HG03066 (cell line): ENCODE results near the gene CALB2.
"Not testable (repeated sequence)": the region's sequence is repeated elsewhere in the genome, so short reads cannot be mapped to it uniquely, and the experiment has no call there.

Experiments used
- ATAC-seq: cut with Tn5 transposase; IDR thresholded peaks from one replicate; pipeline ENCODE4 v1.9.1; 2021; ENCODE audit warnings: low read depth; ENCODE audit not compliant: unreplicated experiment

The CALB2 gene

GRCh38 chr16:71358464-71358998, at the start of gene CALB2:
CALB2 (plus strand) TSS chr16:71358723; CDS start chr16:71358793, 70 bp downstream.
- peak; percentile 86 for ATAC-seq

- ATAC-seq, result no peak
Measured at GRCh38 chr16:71311553-71312158, 46.9 kb upstream of the CALB2 start.

GRCh38 chr16:71313591-71313990, 44.9 kb upstream of the CALB2 start:
- ATAC-seq, result not testable (repeated sequence)

GRCh38 chr16:71315269-71315668, 43.3 kb upstream of the CALB2 start:
- ATAC-seq, result no peak

- ATAC-seq, result no peak
Measured at GRCh38 chr16:71319999-71320398, 38.5 kb upstream of the CALB2 start.

- no peak for ATAC-seq
Measured at GRCh38 chr16:71327720-71328119, 30.8 kb upstream of the CALB2 start.

- no peak for ATAC-seq
Measured at GRCh38 chr16:71328151-71328550, 30.4 kb upstream of the CALB2 start.

GRCh38 chr16:71337631-71338030, 20.9 kb upstream of the CALB2 start:
- ATAC-seq, result no peak

GRCh38 chr16:71338193-71338592, 20.3 kb upstream of the CALB2 start:
- ATAC-seq, result no peak

- ATAC-seq, result no peak
Measured at GRCh38 chr16:71338632-71339031, 19.9 kb upstream of the CALB2 start.

GRCh38 chr16:71339236-71340171, 19.0 kb upstream of the CALB2 start:
- ATAC-seq, result no peak

- no peak for ATAC-seq
Measured at GRCh38 chr16:71340406-71340805, 18.1 kb upstream of the CALB2 start.

GRCh38 chr16:71341881-71342280, 16.6 kb upstream of the CALB2 start:
- ATAC-seq, result no peak

- no peak for ATAC-seq
Measured at GRCh38 chr16:71343078-71343477, 15.4 kb upstream of the CALB2 start.

GRCh38 chr16:71344315-71344905, 14.1 kb upstream of the CALB2 start:
- ATAC-seq, result no peak

GRCh38 chr16:71345031-71345430, 13.5 kb upstream of the CALB2 start:
- no peak for ATAC-seq

GRCh38 chr16:71347146-71347545, 11.4 kb upstream of the CALB2 start:
- ATAC-seq, result no peak

- no peak for ATAC-seq
Measured at GRCh38 chr16:71348262-71349085, 10.0 kb upstream of the CALB2 start.

- ATAC-seq, result no peak
Measured at GRCh38 chr16:71350821-71351557, 7.5 kb upstream of the CALB2 start.

GRCh38 chr16:71351558-71351901, 7.0 kb upstream of the CALB2 start:
- ATAC-seq, result no peak
